ENCODE results near the gene AP2A1.

DNA sequence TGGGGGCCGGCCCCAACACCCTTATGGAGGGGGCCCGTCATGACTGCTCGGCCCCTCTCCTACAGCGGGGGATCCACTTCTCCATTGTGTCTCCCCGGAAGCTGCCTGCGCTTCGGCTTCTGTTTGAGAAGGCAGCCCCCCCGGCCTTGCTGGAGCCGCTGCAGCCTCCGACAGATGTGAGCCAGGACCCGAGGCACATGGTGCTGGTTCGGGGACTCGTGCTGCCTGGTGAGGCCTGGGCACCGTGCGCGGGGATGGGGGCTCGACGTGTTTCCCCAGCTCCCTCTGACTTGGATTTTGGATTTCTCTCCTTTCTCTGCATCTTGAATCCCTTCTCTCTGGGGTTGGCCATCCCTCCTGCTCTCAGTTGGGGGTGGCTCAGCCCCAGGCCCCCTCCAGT lies 62.9 kb downstream of the AP2A1 start:
- no peak for TF ChIP-seq CTCF (IDR thresholded peaks at IDR 0.05)
- TF ChIP-seq POLR2A (IDR thresholded peaks at IDR 0.05): no peak

Measured in thyroid gland (tissue), 4 donors.